Tibial nerve (tissue), 3 donors: Measurements from ENCODE around the gene RIT1.

ENCODE experiments used
- CTCF ChIP-seq, 5 experiments: fragments of 200-600 bp in 3 of 5; fragments of 450-650 bp in 2 of 5; sonication (generic) in 3 of 5; IDR thresholded peaks; one replicate each; pipeline ENCODE4 v1.5.1; 2016 to 2019; ENCODE audit warnings: antibody characterized with exemption in 5 of 5, mild to moderate bottlenecking in 3 of 5, moderate library complexity in 2 of 5
- POLR2A ChIP-seq, 2 donors: fragments of 450-650 bp; IDR thresholded peaks; one replicate each; pipeline ENCODE4 v1.6.1; 2017; ENCODE audit warnings: antibody characterized with exemption in 2 of 2, mild to moderate bottlenecking in 2 of 2, moderate library complexity in 2 of 2

- no peak for TF ChIP-seq CTCF (IDR thresholded peaks at IDR 0.05)
- TF ChIP-seq POLR2A (IDR thresholded peaks at IDR 0.05), result no peak
Observed at GRCh38 chr1:155873860-155874259, 37.3 kb downstream of the RIT1 start.
